ENCODE measurements around the gene TEX51. TPM values are rescaled to one million over a fixed set of nuclear protein-coding genes. Genes with fewer than 3 reads are reported as not detected.

TEX51 gene
- total RNA-seq, 1 donor = not detected

DNA sequence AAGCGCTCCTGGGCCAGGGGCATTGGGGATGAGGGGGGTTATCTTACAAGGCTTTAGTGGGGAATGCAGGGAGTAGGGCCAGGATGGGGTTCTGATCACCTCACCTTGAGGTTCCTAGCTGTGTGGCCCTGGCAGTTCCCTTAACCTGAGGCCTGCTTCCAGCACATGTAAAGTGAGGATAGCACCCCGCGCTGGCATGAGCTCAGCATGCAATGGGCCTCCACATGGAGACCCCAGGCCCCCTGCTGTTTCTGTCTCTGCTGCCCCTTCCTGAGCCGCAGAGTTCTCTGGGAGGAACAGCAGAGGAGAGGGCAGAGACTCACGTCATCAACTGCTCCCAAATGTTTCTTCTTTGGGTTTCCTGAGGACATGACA is 8.6 kb upstream of the TEX51 start:
- no peak for DNase-seq (ENCODE audit: low read depth)
- no peak overlapping the region for H3K4me3 ChIP-seq (ENCODE audit: low read depth, low read length)
- TF ChIP-seq CTCF (IDR thresholded peaks at IDR 0.05; ENCODE audit: insufficient read depth, low read length) = no peak

DNA sequence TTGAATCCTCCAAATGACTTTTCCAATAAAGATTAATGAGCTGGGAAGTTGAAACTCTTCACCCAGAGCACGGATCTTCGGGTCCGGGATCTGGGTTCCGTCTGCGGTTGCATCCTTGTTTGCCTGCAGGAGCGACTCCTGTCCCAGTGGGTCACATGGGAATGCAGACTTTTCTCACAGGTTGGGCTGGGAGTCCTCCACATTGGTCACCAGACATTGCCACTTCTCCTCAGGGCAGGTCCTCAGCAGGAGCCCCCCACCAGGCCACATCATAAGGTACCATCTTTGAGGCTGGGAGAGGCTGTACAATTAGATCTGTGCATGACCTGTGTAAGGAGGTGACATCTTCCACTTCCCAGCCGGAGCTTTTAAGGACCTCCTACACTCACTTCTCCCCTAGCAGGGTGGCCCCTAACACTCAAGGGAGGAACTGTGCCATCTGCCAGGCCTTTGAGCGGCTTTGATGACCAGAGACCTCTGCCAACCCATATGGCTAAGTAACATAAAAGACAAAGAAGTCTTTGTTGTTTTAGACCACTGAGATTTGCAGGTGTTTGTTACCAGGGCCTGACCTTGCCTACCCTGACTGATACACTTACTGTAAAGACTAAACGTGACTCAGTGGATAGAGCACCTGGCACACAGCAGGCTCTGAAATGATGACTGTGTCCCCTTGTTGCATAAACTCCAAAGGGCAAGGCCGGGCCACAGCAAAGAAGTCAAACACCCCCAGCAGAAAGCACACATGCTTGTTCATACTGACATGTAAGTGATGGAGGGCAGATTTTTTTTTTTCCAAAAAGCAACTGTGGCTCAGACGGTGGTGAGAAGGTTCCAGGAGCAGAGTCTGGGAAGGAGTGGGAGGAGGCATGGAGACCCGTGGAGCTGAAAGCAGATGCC is 7.9 kb upstream of the TEX51 start:
- DNase-seq (ENCODE audit: low read depth) = no peak
- no peak overlapping the region for H3K4me3 ChIP-seq (ENCODE audit: low read depth, low read length)
- TF ChIP-seq CTCF (IDR thresholded peaks at IDR 0.05; ENCODE audit: insufficient read depth, low read length) = no peak

DNA sequence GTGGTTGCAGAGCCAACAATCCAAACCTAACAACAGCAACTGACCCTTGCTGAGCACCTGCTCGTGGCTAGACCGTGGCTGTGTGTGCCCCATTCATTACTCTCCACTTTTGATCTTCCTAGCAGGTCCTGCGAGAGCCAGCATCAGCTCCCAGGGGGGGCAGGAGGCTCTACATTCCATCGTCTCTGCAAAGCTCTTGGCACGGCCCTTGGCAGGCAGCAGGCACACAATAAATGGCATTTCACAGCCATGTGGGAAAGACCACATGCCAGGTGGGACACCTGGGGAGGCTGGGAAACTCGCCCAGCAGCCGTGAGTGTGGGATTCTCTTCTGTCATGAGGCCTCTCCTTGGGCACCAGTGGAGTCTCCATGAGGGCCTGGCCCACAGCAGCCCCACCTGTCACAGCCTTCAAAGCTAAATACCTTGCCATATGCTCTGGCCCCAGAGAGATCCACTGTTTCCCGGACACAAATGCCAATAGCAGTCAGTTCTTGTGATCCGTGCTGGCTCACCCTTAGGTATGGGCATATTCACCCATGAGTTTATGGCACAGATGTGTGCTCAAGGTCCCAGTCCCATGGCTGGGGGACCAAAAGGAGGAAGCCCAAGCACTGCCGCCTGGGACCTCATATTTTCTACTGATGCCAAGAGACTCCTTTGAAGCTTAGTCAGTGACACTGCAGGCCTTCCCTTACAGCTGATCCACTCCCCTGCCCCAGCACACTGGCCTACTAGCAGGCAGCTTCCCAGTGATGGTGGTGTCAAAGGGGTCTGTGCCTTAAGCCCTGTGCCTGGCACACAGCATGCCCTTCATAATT is 6.8 kb upstream of the TEX51 start:
- no peak for DNase-seq (ENCODE audit: low read depth)
- no peak overlapping the region for H3K4me3 ChIP-seq (ENCODE audit: low read depth, low read length)
- no peak for TF ChIP-seq CTCF (IDR thresholded peaks at IDR 0.05; ENCODE audit: insufficient read depth, low read length)

DNA sequence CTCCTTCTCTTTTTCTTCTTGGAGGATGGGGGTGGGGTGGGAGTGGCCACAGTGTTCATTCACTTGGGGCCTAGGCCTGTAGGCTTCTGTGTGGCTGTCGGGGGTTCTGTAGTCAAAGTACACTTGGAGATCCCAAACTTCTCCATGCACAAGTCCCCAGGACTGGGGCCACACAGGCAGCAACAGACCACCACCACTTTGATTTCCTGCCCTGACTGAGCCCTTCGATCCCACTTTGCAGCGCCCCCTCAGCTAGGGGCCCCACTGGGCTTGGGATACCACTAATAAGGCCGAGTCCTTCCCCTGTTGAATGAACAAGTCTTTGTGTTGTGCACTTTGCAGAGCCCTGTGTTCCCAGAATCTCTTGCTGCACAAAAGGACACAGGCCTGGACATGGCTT is 5.5 kb upstream of the TEX51 start:
- H3K4me3 ChIP-seq (ENCODE audit: low read depth, low read length) = no peak overlapping the region
- no peak for TF ChIP-seq CTCF (IDR thresholded peaks at IDR 0.05; ENCODE audit: insufficient read depth, low read length)
- no peak for DNase-seq (ENCODE audit: low read depth)

DNA sequence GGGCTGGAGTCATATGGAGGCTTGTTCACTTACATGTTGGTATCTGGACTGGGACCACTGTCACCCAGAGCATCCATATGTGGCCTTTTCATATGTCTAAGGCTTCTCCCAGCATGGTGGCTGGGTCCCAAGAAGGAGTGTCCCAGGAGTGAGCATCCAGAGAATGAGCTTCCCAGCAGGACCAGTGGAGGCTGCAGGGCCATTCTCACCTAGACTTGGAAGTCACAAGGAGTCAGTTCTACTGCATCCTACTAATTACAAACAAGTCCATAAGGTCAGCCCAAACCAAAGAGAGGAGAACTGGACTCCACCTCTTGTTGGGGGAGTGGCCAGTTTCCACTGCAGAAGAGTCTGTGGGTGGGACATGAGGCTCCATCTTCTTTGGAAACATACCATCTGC is 5.1 kb upstream of the TEX51 start:
- H3K4me3 ChIP-seq (ENCODE audit: low read depth, low read length) = no peak overlapping the region
- TF ChIP-seq CTCF (IDR thresholded peaks at IDR 0.05; ENCODE audit: insufficient read depth, low read length) = no peak
- DNase-seq (ENCODE audit: low read depth) = no peak

- TF ChIP-seq CTCF (IDR thresholded peaks at IDR 0.05; ENCODE audit: insufficient read depth, low read length) = no peak
- no peak overlapping the region for H3K4me3 ChIP-seq (ENCODE audit: low read depth, low read length)
- DNase-seq (ENCODE audit: low read depth) = no peak
Observed at GRCh38 chr2:126894082-126894481, 4.6 kb upstream of the TEX51 start.

Measured in fibroblast of the aortic adventitia (primary cell).